ENCODE data around the gene OOSP4B. TPM values are rescaled to one million over a fixed set of nuclear protein-coding genes. Genes with fewer than 3 reads are reported as not detected.

OOSP4B gene
- total RNA-seq, 1 donor from 2014 or later = not detected

GRCh38 chr11:60077216-60077817 is 60.3 kb downstream of the OOSP4B start:
- H3K9me3 Mint-ChIP-seq (ENCODE audit: unreplicated experiment) = no peaks in the 10 kb centered on the region
- TF ChIP-seq, protein P1, sequence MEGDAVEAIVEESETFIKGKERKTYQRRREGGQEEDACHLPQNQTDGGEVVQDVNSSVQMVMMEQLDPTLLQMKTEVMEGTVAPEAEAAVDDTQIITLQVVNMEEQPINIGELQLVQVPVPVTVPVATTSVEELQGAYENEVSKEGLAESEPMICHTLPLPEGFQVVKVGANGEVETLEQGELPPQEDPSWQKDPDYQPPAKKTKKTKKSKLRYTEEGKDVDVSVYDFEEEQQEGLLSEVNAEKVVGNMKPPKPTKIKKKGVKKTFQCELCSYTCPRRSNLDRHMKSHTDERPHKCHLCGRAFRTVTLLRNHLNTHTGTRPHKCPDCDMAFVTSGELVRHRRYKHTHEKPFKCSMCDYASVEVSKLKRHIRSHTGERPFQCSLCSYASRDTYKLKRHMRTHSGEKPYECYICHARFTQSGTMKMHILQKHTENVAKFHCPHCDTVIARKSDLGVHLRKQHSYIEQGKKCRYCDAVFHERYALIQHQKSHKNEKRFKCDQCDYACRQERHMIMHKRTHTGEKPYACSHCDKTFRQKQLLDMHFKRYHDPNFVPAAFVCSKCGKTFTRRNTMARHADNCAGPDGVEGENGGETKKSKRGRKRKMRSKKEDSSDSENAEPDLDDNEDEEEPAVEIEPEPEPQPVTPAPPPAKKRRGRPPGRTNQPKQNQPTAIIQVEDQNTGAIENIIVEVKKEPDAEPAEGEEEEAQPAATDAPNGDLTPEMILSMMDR (IDR thresholded peaks at IDR 0.05; ENCODE audit: unreplicated experiment) = no peak
- no peak overlapping the region for H3K4me3 Mint-ChIP-seq (ENCODE audit: unreplicated experiment)
- H3K27ac Mint-ChIP-seq (ENCODE audit: unreplicated experiment) = no peak overlapping the region
- H3K4me1 Mint-ChIP-seq (ENCODE audit: unreplicated experiment) = peaks cover 6% of the 10 kb centered on the region
- H3K27me3 Mint-ChIP-seq (ENCODE audit: unreplicated experiment) = peaks cover 3% of the 10 kb centered on the region
- H3K36me3 Mint-ChIP-seq (ENCODE audit: low read depth, unreplicated experiment) = no peaks in the 10 kb centered on the region
- no peak for DNase-seq (ENCODE audit: low spot score)

GRCh38 chr11:60077981-60078380 is 61.0 kb downstream of the OOSP4B start:
- DNase-seq (ENCODE audit: low spot score) = no peak
- H3K4me1 Mint-ChIP-seq (ENCODE audit: unreplicated experiment) = peaks cover 6% of the 10 kb centered on the region
- H3K4me3 Mint-ChIP-seq (ENCODE audit: unreplicated experiment) = no peak overlapping the region
- TF ChIP-seq, protein P1 (IDR thresholded peaks at IDR 0.05; ENCODE audit: unreplicated experiment) = no peak
- peaks cover 3% of the 10 kb centered on the region for H3K27me3 Mint-ChIP-seq (ENCODE audit: unreplicated experiment)
- H3K36me3 Mint-ChIP-seq (ENCODE audit: low read depth, unreplicated experiment) = no peaks in the 10 kb centered on the region
- H3K27ac Mint-ChIP-seq (ENCODE audit: unreplicated experiment) = no peak overlapping the region
- no peaks in the 10 kb centered on the region for H3K9me3 Mint-ChIP-seq (ENCODE audit: unreplicated experiment)

- Mint-ChIP-seq H3K27me3 (ENCODE audit: unreplicated experiment) (peaks cover 3% of the 10 kb centered on the region), H3K4me1 (ENCODE audit: unreplicated experiment) (peaks cover 6% of the 10 kb centered on the region), H3K4me3 (ENCODE audit: unreplicated experiment) (no peak overlapping the region), H3K27ac (ENCODE audit: unreplicated experiment) (no peak overlapping the region), H3K9me3 (ENCODE audit: unreplicated experiment) (no peaks in the 10 kb centered on the region), H3K36me3 (ENCODE audit: low read depth, unreplicated experiment) (no peaks in the 10 kb centered on the region)
- DNase-seq (ENCODE audit: low spot score) = no peak
- TF ChIP-seq, protein P1 (IDR thresholded peaks at IDR 0.05; ENCODE audit: unreplicated experiment) = no peak
Measured at GRCh38 chr11:60078745-60079144, 61.8 kb downstream of the OOSP4B start.

DNA sequence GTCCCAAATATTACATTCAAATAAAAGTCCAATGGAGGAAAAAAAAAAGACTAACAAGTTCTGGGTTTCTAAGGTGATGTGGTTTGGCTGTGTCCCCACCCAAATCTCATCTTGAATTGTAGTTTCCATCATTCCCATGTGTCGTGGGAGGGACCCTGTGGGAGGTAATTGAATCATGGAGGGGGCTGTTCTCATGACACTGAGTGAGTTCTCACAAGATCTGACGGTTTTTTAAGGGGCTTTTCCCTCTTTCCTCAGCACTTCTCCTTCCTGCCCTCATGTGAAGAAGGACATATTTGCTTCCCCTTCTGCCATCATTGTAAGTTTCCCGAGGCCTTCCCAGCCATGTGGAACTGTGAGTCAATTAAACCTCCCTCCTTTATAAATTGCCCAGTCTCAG is 63.6 kb downstream of the OOSP4B start:
- TF ChIP-seq, protein P1 (IDR thresholded peaks at IDR 0.05; ENCODE audit: unreplicated experiment) = no peak
- H3K9me3 Mint-ChIP-seq (ENCODE audit: unreplicated experiment) = no peaks in the 10 kb centered on the region
- H3K36me3 Mint-ChIP-seq (ENCODE audit: low read depth, unreplicated experiment) = no peaks in the 10 kb centered on the region
- peaks cover 3% of the 10 kb centered on the region for H3K27me3 Mint-ChIP-seq (ENCODE audit: unreplicated experiment)
- H3K27ac Mint-ChIP-seq (ENCODE audit: unreplicated experiment) = no peak overlapping the region
- no peak overlapping the region for H3K4me3 Mint-ChIP-seq (ENCODE audit: unreplicated experiment)
- peaks cover 10% of the 10 kb centered on the region for H3K4me1 Mint-ChIP-seq (ENCODE audit: unreplicated experiment)
- DNase-seq (ENCODE audit: low spot score) = no peak

Other genes with a start within 250 kb of the OOSP4B start
- gene MRPL16, start 206.4 kb upstream of the OOSP4B start, total RNA-seq (ENCODE audit: unreplicated experiment) = 47.2 TPM
- gene CBLIF, start 171.7 kb upstream of the OOSP4B start, total RNA-seq (ENCODE audit: unreplicated experiment) = not detected
- not detected for gene TCN1, start 150.7 kb upstream of the OOSP4B start, total RNA-seq (ENCODE audit: unreplicated experiment)
- gene OOSP3, start 138.4 kb upstream of the OOSP4B start, total RNA-seq (ENCODE audit: unreplicated experiment) = 0.54 TPM
- 0.38 TPM for gene OOSP1, start 78.7 kb upstream of the OOSP4B start, total RNA-seq (ENCODE audit: unreplicated experiment)
- not detected for gene OOSP4A, start 53.1 kb upstream of the OOSP4B start, total RNA-seq (ENCODE audit: unreplicated experiment)
- gene OOSP2, start 23.2 kb downstream of the OOSP4B start, total RNA-seq (ENCODE audit: unreplicated experiment) = not detected
- gene MS4A3, start 39.5 kb downstream of the OOSP4B start, total RNA-seq (ENCODE audit: unreplicated experiment) = 1.4 TPM
- 0.10 TPM for gene MS4A2, start 71.5 kb downstream of the OOSP4B start, total RNA-seq (ENCODE audit: unreplicated experiment)
- not detected for gene MS4A6A, start 165.9 kb downstream of the OOSP4B start, total RNA-seq (ENCODE audit: unreplicated experiment)
- gene MS4A4E, start 226.0 kb downstream of the OOSP4B start, total RNA-seq (ENCODE audit: unreplicated experiment) = not detected